Effector memory CD4-positive, alpha-beta T cell (primary cell): ENCODE measurements around the gene EPHB1.

ENCODE experiments used
- DNase-seq, 3 donors: peaks; one replicate each; pipeline ENCODE4 v3.0.0-alpha.2; 2020
- H3K27ac ChIP-seq: 2 replicates; pipeline ENCODE4 v1.7.0; 2013; ENCODE audit warnings: mild to moderate bottlenecking, low read length, moderate library complexity; ENCODE audit not compliant: insufficient read depth, poor library complexity, severe bottlenecking
- H3K27me3 ChIP-seq: replicated peaks from 2 replicates; pipeline ENCODE4 v1.7.0; 2013; ENCODE audit warnings: mild to moderate bottlenecking, low read length; ENCODE audit not compliant: insufficient read depth, control insufficient read depth, poor library complexity, severe bottlenecking
- H3K36me3 ChIP-seq: 2 replicates; pipeline ENCODE4 v1.7.0; 2013; ENCODE audit warnings: mild to moderate bottlenecking, low read length, moderate library complexity; ENCODE audit not compliant: control insufficient read depth, insufficient read depth
- H3K4me1 ChIP-seq: 2 replicates; pipeline ENCODE4 v1.7.0; 2013; ENCODE audit warnings: low read length, mild to moderate bottlenecking; ENCODE audit not compliant: control insufficient read depth, insufficient read depth, poor library complexity, severe bottlenecking
- H3K4me3 ChIP-seq: 2 replicates; pipeline ENCODE4 v1.7.0; 2013; ENCODE audit warnings: low read length, low read depth, mild to moderate bottlenecking; ENCODE audit not compliant: insufficient read depth, poor library complexity, severe bottlenecking
- H3K9me3 ChIP-seq: 2 replicates; pipeline ENCODE4 v1.7.0; 2013; ENCODE audit warnings: mild to moderate bottlenecking, low read length, moderate library complexity; ENCODE audit not compliant: control insufficient read depth

Gene EPHB1

GRCh38 chr3:134885877-134886621 lies 91.0 kb downstream of the EPHB1 start:
- H3K4me3 ChIP-seq = no peak overlapping the region
- H3K27me3 ChIP-seq = no peaks in the 10 kb centered on the region
- DNase-seq = no peak
- H3K4me1 ChIP-seq = no peaks in the 10 kb centered on the region
- H3K27ac ChIP-seq = no peak overlapping the region
- H3K36me3 ChIP-seq = no peaks in the 10 kb centered on the region
- no peaks in the 10 kb centered on the region for H3K9me3 ChIP-seq

- Histone ChIP-seq H3K27ac (no peak overlapping the region), H3K4me1 (no peaks in the 10 kb centered on the region), H3K4me3 (no peak overlapping the region), H3K27me3 (no peaks in the 10 kb centered on the region), H3K36me3 (no peaks in the 10 kb centered on the region), H3K9me3 (no peaks in the 10 kb centered on the region)
- no peak for DNase-seq
These were observed 91.9 kb downstream of the EPHB1 start for GRCh38 chr3:134886991-134887390.

DNA sequence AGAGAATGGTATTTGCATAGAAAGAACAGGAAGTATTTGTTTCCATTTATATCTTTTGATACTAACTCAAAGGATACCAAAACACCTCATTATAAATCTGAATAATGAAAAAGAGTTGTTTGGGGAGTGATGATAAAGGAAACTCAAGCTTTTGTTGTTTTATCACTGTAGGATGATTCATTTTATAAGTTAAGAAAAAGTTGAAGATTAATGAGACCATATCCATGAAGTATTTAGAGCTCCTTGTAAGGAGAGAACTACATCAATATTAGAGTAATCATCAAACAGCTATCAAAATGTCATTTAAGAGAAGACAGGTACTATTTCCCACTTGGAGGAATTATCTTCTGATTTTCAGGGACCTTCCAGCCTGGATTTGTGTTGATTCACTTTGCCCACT lies 92.5 kb downstream of the EPHB1 start:
- Histone ChIP-seq H3K36me3 (no peaks in the 10 kb centered on the region), H3K27me3 (no peaks in the 10 kb centered on the region), H3K4me3 (no peak overlapping the region), H3K27ac (no peak overlapping the region), H3K9me3 (no peaks in the 10 kb centered on the region), H3K4me1 (no peaks in the 10 kb centered on the region)
- DNase-seq = no peak

DNA sequence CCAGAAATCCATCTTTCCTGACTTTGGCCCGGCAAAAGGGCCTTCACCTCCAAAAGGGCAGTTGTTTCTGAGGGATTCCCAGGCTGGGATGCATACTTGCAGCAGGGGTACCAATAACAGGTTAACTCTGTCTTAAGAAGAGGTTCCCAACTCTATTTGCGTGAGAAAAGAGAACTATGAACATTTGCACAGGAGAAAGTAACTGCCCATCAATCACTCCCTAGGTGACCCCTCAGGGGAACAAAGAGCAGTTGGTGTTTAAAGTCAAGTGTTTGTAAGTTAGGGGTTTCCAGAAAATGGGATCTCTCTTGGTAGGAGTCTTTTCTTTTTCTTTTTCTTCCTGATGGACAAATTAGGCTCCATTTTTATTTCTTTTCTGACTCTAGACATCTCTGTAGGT lies 97.3 kb downstream of the EPHB1 start:
- Histone ChIP-seq H3K4me1 (no peaks in the 10 kb centered on the region), H3K9me3 (no peaks in the 10 kb centered on the region), H3K27me3 (no peaks in the 10 kb centered on the region), H3K4me3 (no peak overlapping the region), H3K27ac (no peak overlapping the region), H3K36me3 (no peaks in the 10 kb centered on the region)
- no peak for DNase-seq

GRCh38 chr3:134892761-134893160 lies 97.7 kb downstream of the EPHB1 start:
- DNase-seq = no peak
- Histone ChIP-seq H3K9me3 (no peaks in the 10 kb centered on the region), H3K27ac (no peak overlapping the region)

GRCh38 chr3:134894533-134894932 lies 99.5 kb downstream of the EPHB1 start:
- H3K4me1 ChIP-seq = no peaks in the 10 kb centered on the region
- no peak for DNase-seq
- no peak overlapping the region for H3K4me3 ChIP-seq
- H3K36me3 ChIP-seq = no peaks in the 10 kb centered on the region
- H3K9me3 ChIP-seq = no peaks in the 10 kb centered on the region
- no peaks in the 10 kb centered on the region for H3K27me3 ChIP-seq
- H3K27ac ChIP-seq = no peak overlapping the region

More at GRCh38 chr3:134892761-134893160, 97.7 kb downstream of the EPHB1 start:
- no peaks in the 10 kb centered on the region for H3K27me3 ChIP-seq
- no peaks in the 10 kb centered on the region for H3K4me1 ChIP-seq
- H3K4me3 ChIP-seq = no peak overlapping the region
- no peaks in the 10 kb centered on the region for H3K36me3 ChIP-seq

DNA sequence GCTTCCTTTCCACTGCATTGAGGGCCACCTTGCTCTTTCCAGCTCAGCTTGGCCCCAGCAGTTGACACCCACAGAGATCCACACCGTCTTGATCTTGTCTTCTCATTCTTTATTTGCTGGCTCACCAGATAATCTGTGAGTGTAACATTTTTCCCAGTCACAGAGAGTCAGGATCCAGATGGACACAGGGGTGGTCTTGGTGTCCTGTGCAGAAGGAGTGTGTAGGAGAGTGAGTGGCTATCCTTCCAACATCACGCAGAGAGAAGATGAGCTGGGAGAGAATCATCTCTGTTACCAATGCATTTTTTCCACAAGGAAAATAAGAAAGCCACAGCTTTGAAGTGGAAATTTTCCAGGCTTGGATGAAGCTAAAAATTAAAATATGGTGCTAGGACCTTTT lies 100.1 kb downstream of the EPHB1 start:
- H3K9me3 ChIP-seq = no peaks in the 10 kb centered on the region
- DNase-seq = no peak
- H3K36me3 ChIP-seq = no peaks in the 10 kb centered on the region
- no peaks in the 10 kb centered on the region for H3K27me3 ChIP-seq
- H3K27ac ChIP-seq = no peak overlapping the region
- H3K4me3 ChIP-seq = no peak overlapping the region
- no peaks in the 10 kb centered on the region for H3K4me1 ChIP-seq

- no peak overlapping the region for H3K27ac ChIP-seq
- DNase-seq = no peak
- H3K36me3 ChIP-seq = no peaks in the 10 kb centered on the region
- H3K27me3 ChIP-seq = no peaks in the 10 kb centered on the region
- H3K4me3 ChIP-seq = no peak overlapping the region
- no peaks in the 10 kb centered on the region for H3K4me1 ChIP-seq
- no peaks in the 10 kb centered on the region for H3K9me3 ChIP-seq
These were observed 101.1 kb downstream of the EPHB1 start for GRCh38 chr3:134896141-134896540.

- no peaks in the 10 kb centered on the region for H3K36me3 ChIP-seq
- H3K27me3 ChIP-seq = no peaks in the 10 kb centered on the region
- no peak for DNase-seq
- no peak overlapping the region for H3K27ac ChIP-seq
- no peaks in the 10 kb centered on the region for H3K9me3 ChIP-seq
- H3K4me1 ChIP-seq = no peaks in the 10 kb centered on the region
- no peak overlapping the region for H3K4me3 ChIP-seq
These were observed 101.6 kb downstream of the EPHB1 start for GRCh38 chr3:134896696-134897095.

DNA sequence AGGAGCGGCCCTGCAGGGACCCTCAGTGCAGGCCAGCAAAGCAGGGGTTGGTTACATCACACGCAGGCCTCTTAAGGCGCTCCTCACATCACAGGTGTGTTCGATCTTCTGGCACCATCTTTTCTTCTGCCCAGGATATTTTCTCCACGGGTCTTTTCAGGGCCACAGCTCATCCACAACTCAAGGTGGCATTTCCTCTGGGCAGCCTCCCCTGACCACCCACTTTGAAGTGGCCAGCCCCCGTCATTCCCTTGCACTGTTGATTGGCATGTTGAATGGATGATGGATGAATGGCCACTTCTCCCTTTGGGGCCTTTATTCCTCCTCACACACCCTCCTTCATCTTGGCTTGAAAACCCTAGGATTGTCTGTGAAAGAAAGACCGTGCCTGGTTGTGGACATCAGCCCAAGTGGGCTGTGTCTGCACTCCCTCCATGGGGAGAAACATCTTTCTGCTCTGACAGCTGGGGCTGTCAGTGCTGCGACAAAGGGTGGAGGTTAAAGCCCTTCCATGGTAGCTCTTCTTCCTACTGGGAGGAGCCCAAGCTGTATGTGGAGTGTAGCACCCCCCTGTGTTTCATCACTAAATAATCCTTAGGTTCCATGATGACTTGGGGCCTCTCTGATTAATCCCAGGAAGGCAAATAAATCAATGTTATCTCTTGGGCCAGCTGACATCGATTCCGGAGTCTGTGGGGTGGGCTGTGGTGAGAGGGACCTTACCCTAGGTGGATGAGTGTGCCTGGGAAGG lies 102.5 kb downstream of the EPHB1 start:
- H3K27me3 ChIP-seq = no peaks in the 10 kb centered on the region
- no peak overlapping the region for H3K4me3 ChIP-seq
- H3K27ac ChIP-seq = no peak overlapping the region
- no peaks in the 10 kb centered on the region for H3K36me3 ChIP-seq
- no peak for DNase-seq
- H3K4me1 ChIP-seq = no peaks in the 10 kb centered on the region
- H3K9me3 ChIP-seq = no peaks in the 10 kb centered on the region
